GM12801 (cell line): ENCODE measurements around the gene SERPINA4.

Experiments used
- CTCF ChIP-seq: IDR thresholded peaks from one replicate; pipeline ENCODE4 v1.5.1; 2011; ENCODE audit warnings: control low read depth; ENCODE audit not compliant: insufficient read length; ENCODE audit errors: extremely low read depth

Gene SERPINA4

GRCh38 chr14:94615254-94615653 lies 54.0 kb downstream of the SERPINA4 start:
- no peak for TF ChIP-seq CTCF

GRCh38 chr14:94615823-94616570 lies 54.8 kb downstream of the SERPINA4 start:
- TF ChIP-seq CTCF, result no peak

- no peak for TF ChIP-seq CTCF
Measured at GRCh38 chr14:94617366-94617941, 56.2 kb downstream of the SERPINA4 start.

- TF ChIP-seq CTCF, result no peak
Measured at GRCh38 chr14:94617988-94618822, 57.0 kb downstream of the SERPINA4 start.

- TF ChIP-seq CTCF, result no peak
Measured at GRCh38 chr14:94619297-94619696, 58.1 kb downstream of the SERPINA4 start.
